Measurements from ENCODE around the gene RAB24. TPM values are rescaled to one million over a fixed set of nuclear protein-coding genes. Genes with fewer than 3 reads are reported as not detected.

Gene RAB24
- total and polyA plus RNA-seq, 5 experiments from 2014 or later: 20.8 to 26.9 (median 23.3) TPM

GRCh38 chr5:177339107-177339638, 35.7 kb upstream of the RAB24 start:
- no peaks in the 10 kb centered on the region for H3K27me3 Mint-ChIP-seq
- peaks cover 6 to 76% (median 18%) of the 10 kb centered on the region in 3 donors for H3K36me3 Mint-ChIP-seq
- ATAC-seq (no peak), DNase-seq (no peak)
- H3K4me1 Mint-ChIP-seq: peaks cover 8 to 39% (median 23%) of the 10 kb centered on the region in 4 donors
- peak overlapping the region in 1 of 10 donors; percentile 4 for H3K4me3 Mint-ChIP-seq
- H3K27ac Mint-ChIP-seq: peak overlapping the region in 2 of 10 donors; percentile 84 to 89
- POLR2A ChIA-PET: interaction anchor here (0.6 to 1.6 kb wide), 2 partner anchors 11 to 17 kb away, joined by 3 to 4 read pairs; no protein-coding TSS in a partner anchor
- H3K9me3 Mint-ChIP-seq: peaks cover 0 to 4% (median 0%) of the 10 kb centered on the region in 9 donors

GRCh38 chr5:177338251-177339106, 35.0 kb upstream of the RAB24 start:
- POLR2A ChIA-PET: interaction anchor here (0.9 to 1.6 kb wide), 2 partner anchors 12 to 28 kb away, joined by 3 to 4 read pairs; no protein-coding TSS in a partner anchor
- ATAC-seq: no peak
- Mint-ChIP-seq H3K36me3 (peaks cover 6 to 78% (median 23%) of the 10 kb centered on the region in 3 donors), H3K27ac (peak overlapping the region in 2 of 10 donors; percentile 84 to 89), H3K4me1 (peaks cover 6 to 35% (median 25%) of the 10 kb centered on the region in 4 donors), H3K27me3 (no peaks in the 10 kb centered on the region), H3K4me3 (peak overlapping the region in 1 of 10 donors; percentile 4), H3K9me3 (peaks cover 0 to 4% (median 0%) of the 10 kb centered on the region in 9 donors)
- no peak for DNase-seq

GRCh38 chr5:177336603-177337494, 33.3 kb upstream of the RAB24 start:
- DNase-seq (no peak), ATAC-seq (no peak)
- Mint-ChIP-seq H3K36me3 (peaks cover 6 to 79% (median 25%) of the 10 kb centered on the region in 3 donors), H3K4me1 (peaks cover 7 to 32% (median 26%) of the 10 kb centered on the region in 4 donors), H3K9me3 (peaks cover 0 to 4% (median 0%) of the 10 kb centered on the region in 9 donors), H3K27me3 (no peaks in the 10 kb centered on the region), H3K4me3 (peak overlapping the region in 1 of 10 donors; percentile 14), H3K27ac (peak overlapping the region in 1 of 10 donors; percentile 52)
- POLR2A ChIA-PET: no interaction called here

GRCh38 chr5:177336112-177336511, 32.6 kb upstream of the RAB24 start:
- Mint-ChIP-seq H3K36me3 (peaks cover 6 to 76% (median 19%) of the 10 kb centered on the region in 3 donors), H3K4me3 (peak overlapping the region in 1 of 10 donors; percentile 14), H3K27me3 (no peaks in the 10 kb centered on the region), H3K27ac (peak overlapping the region in 1 of 10 donors; percentile 52), H3K9me3 (peaks cover 0 to 4% (median 0%) of the 10 kb centered on the region in 9 donors), H3K4me1 (peaks cover 6 to 35% (median 28%) of the 10 kb centered on the region in 4 donors)
- ATAC-seq (peak; percentile 68 to 73), DNase-seq (peak in 1 of 10 donors; percentile 19)
- POLR2A ChIA-PET: interaction anchor here (0.8 kb wide), 1 partner anchor 13 kb away, joined by 3 read pairs; no protein-coding TSS in a partner anchor

- Mint-ChIP-seq H3K4me3 (no peak overlapping the region), H3K27ac (peak overlapping the region in 1 of 10 donors; percentile 43), H3K27me3 (no peaks in the 10 kb centered on the region), H3K9me3 (peaks cover 0 to 4% (median 0%) of the 10 kb centered on the region in 9 donors), H3K4me1 (peaks cover 6 to 39% (median 28%) of the 10 kb centered on the region in 4 donors), H3K36me3 (peaks cover 6 to 76% (median 19%) of the 10 kb centered on the region in 3 donors)
- ATAC-seq (no peak), DNase-seq (no peak)
- POLR2A ChIA-PET: interaction anchor here (0.8 kb wide), 1 partner anchor 14 kb away, joined by 3 read pairs; no protein-coding TSS in a partner anchor
Observed at GRCh38 chr5:177335701-177336065, 32.2 kb upstream of the RAB24 start.

GRCh38 chr5:177334781-177335700, 31.5 kb upstream of the RAB24 start:
- peak overlapping the region in 1 of 10 donors; percentile 43 for H3K27ac Mint-ChIP-seq
- no peaks in the 10 kb centered on the region for H3K27me3 Mint-ChIP-seq
- peaks cover 0 to 4% (median 0%) of the 10 kb centered on the region in 9 donors for H3K9me3 Mint-ChIP-seq
- no peak for ATAC-seq
- POLR2A ChIA-PET: interaction anchor here (0.5 to 0.8 kb wide), 2 partner anchors 14 to 18 kb away, joined by 3 to 7 read pairs; no protein-coding TSS in a partner anchor
- H3K4me1 Mint-ChIP-seq: peaks cover 6 to 45% (median 27%) of the 10 kb centered on the region in 4 donors
- DNase-seq: no peak
- peaks cover 5 to 79% (median 17%) of the 10 kb centered on the region in 3 donors for H3K36me3 Mint-ChIP-seq
- no peak overlapping the region for H3K4me3 Mint-ChIP-seq

GRCh38 chr5:177334155-177334551, 30.6 kb upstream of the RAB24 start:
- no peaks in the 10 kb centered on the region for H3K9me3 Mint-ChIP-seq
- no peaks in the 10 kb centered on the region for H3K27me3 Mint-ChIP-seq
- ATAC-seq (no peak), DNase-seq (no peak)
- H3K4me3 Mint-ChIP-seq: no peak overlapping the region
- POLR2A ChIA-PET: interaction anchor here (0.5 kb wide), 1 partner anchor 19 kb away, joined by 7 read pairs; no protein-coding TSS in a partner anchor
- H3K27ac Mint-ChIP-seq: peak overlapping the region in 2 of 10 donors; percentile 41 to 84
- peaks cover 0 to 76% (median 10%) of the 10 kb centered on the region in 3 donors for H3K36me3 Mint-ChIP-seq
- H3K4me1 Mint-ChIP-seq: peaks cover 6 to 43% (median 21%) of the 10 kb centered on the region in 4 donors

GRCh38 chr5:177333420-177334154, 30.1 kb upstream of the RAB24 start:
- ATAC-seq: no peak
- no peaks in the 10 kb centered on the region for H3K9me3 Mint-ChIP-seq

GRCh38 chr5:177332896-177333260, 29.4 kb upstream of the RAB24 start:
- peaks cover 6 to 42% (median 18%) of the 10 kb centered on the region in 4 donors for H3K4me1 Mint-ChIP-seq
- POLR2A ChIA-PET: interaction anchor here (0.6 kb wide), 2 partner anchors 30 to 122 kb away, joined by 3 read pairs; partner anchors contain the start of genes PRELID1 and RAB24
- H3K27me3 Mint-ChIP-seq: no peaks in the 10 kb centered on the region
- ATAC-seq: no peak
- H3K4me3 Mint-ChIP-seq: peak overlapping the region in 1 of 10 donors; percentile 24
- peak overlapping the region in 1 of 10 donors; percentile 40 for H3K27ac Mint-ChIP-seq
- peaks cover 0 to 75% (median 10%) of the 10 kb centered on the region in 3 donors for H3K36me3 Mint-ChIP-seq
- no peak for DNase-seq
- no peaks in the 10 kb centered on the region for H3K9me3 Mint-ChIP-seq

More at GRCh38 chr5:177333420-177334154, 30.1 kb upstream of the RAB24 start:
- no peak for DNase-seq
- Mint-ChIP-seq H3K4me3 (no peak overlapping the region), H3K27ac (peak overlapping the region in 4 of 10 donors; percentile 41 to 84 (median 70)), H3K36me3 (peaks cover 0 to 75% (median 10%) of the 10 kb centered on the region in 3 donors), H3K27me3 (no peaks in the 10 kb centered on the region), H3K4me1 (peaks cover 6 to 39% (median 19%) of the 10 kb centered on the region in 4 donors)
- POLR2A ChIA-PET: interaction anchor here (0.6 kb wide), 1 partner anchor 30 kb away, joined by 3 read pairs; the partner anchor contains the start of genes PRELID1 and RAB24
